Measurements from ENCODE around the gene NCOA4.
"Not testable (repeated sequence)": the region's sequence is repeated elsewhere in the genome, so short reads cannot be mapped to it uniquely, and the experiment has no call there.

Gene NCOA4

GRCh38 chr10:45983538-45984186 lies 46.8 kb downstream of the NCOA4 start:
- DNase-seq (ENCODE audit: low read depth in 2 of 2): peak in 1 of 2 donors; percentile 12

DNA sequence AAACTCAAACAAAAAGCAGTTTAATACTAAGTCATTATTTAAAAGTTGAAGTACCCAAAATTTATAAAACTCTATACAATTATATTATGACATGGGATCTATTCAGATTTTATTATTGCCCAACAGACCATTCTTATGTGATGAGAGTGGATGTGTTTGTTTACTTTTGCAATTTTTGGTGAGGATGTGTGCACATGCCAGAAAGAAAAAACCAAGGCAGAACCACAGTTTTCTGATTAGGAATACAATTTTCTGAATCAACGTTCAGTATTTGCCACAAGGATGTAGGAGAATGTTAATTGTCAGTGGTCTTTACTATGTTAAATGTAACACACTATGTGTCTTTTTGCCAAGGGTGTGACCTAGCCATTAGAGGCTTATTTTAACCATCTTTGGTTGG lies 49.1 kb downstream of the NCOA4 start:
- DNase-seq (ENCODE audit: low read depth in 2 of 2): not testable (repeated sequence)

GRCh38 chr10:45978554-45978953 lies 51.9 kb downstream of the NCOA4 start:
- not testable (repeated sequence) for DNase-seq (ENCODE audit: low read depth in 2 of 2)

GRCh38 chr10:45974041-45974440 lies 56.4 kb downstream of the NCOA4 start:
- not testable (repeated sequence) for DNase-seq (ENCODE audit: low read depth in 2 of 2)

DNA sequence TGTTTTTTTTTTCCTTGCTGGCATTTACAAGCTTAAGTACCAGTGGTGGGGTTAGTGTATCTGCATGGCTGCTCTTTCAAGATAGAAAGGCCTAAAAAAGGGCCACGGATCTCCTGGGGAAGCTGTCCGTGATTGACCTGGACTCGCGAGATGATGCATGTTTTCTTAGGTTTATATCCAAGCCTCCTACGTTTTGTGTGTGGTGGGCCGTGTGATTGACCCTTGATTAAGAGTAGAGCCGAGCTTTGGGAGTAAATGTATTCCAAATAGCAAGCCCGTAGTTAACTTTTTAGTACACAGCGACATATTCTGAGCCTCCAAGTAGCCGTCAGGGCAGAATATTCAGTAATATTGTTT lies 57.6 kb downstream of the NCOA4 start:
- not testable (repeated sequence) for DNase-seq (ENCODE audit: low read depth in 2 of 2)

GRCh38 chr10:45972106-45972812 lies 58.2 kb downstream of the NCOA4 start, which contains the start of gene TIMM23:
TSS of gene TIMM23 (plus strand) at chr10:45972489. CDS start at chr10:45972625, 136 bp downstream.
- peak; percentile 76 to 80 for DNase-seq (ENCODE audit: low read depth in 2 of 2)

DNA sequence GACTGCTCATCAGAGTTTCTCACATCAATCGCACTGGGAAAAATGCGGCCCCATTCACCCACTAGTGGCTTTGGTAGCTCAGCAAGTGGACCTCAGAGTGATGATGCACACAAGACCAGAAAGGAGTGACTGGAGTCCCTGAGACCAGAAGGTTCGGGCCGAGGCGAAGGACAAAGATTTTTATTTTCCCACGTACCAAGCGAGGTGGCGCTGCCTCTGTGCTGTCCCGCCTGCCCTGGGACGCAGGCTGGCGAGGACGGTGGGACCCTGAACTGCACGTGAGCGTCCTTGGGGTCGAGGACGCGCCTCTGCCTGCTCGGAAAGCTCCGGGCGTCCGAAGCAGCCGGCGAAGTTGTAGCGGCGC lies 58.7 kb downstream of the NCOA4 start:
- DNase-seq (ENCODE audit: low read depth in 2 of 2): not testable (repeated sequence)

DNA sequence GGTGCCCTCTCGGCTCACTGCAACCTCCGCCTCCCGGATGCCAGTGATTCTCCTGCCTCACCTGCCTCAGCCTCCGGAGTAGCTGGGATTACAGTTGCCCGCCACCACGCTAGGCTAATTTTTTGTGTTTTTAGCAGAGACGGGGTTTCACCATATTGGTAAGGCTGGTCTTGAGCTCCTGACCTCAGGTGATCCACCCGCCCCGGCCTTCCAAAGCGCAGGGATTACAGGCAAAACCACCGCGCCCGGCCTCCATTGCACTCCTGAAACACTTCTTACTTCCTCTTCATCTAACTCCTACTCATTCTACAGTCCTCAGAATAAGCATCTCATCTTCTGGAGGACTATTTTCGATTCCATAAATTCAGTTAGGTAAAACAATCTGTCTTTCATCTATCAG lies 59.4 kb downstream of the NCOA4 start:
- not testable (repeated sequence) for DNase-seq (ENCODE audit: low read depth in 2 of 2)

DNA sequence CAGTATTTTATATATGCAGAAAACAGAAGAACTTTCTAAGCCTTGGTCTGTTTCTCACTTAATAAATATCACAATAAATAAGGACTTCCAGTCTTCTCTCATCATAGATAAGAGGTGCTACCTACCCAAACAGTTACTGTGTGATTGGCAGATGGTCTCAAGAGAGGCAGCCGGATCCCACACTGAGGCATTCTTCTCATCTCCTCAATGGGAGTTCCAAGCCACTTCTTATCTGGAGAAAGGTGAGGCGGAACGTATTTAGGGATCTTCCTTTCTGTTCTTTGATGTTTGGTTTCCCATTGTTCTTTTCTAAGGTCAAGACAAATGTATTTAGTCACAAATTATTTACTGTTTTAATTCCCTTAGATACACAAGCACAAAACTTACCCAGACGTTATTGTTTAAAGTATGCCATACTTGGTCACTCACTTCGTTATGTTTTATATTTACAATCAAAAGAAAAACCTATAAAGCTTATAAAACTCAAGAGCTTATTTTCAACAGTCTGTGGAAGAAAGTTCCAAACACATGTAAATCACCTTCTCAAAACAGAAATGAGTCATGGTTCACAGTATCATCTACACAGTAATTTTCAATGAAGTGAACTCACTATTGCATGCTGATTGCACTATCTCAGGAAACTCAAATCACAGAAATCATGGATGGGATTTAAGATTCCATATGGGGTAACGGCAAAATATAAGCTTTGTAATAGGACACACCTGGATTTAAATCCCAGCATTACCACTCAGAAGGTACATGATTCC lies 67.6 kb downstream of the NCOA4 start:
- not testable (repeated sequence) for DNase-seq (ENCODE audit: low read depth in 2 of 2)

GRCh38 chr10:45957928-45958327 lies 72.5 kb downstream of the NCOA4 start:
- DNase-seq (ENCODE audit: low read depth in 2 of 2): not testable (repeated sequence)

DNA sequence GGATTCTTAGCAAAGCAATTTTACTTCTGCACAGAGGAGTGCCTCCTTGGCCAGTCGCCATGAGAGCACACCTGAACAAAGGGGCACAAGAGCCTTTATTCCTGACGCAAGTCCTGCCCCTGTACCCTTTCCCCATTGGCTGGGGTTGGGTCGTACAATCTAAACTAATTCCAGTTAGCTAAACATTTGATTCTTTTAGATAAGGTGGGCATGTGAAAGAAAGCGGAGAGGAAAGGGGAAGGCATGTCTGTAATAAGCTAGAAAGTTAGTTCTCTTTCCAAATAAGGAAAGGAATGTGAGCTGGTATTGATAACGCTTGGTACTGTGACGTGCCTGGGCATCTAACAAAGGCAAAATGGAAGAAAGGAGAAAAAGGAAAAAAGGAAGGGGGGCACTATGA lies 73.8 kb downstream of the NCOA4 start:
- not testable (repeated sequence) for DNase-seq (ENCODE audit: low read depth in 2 of 2)
